ENCODE results near the gene CADM2.

CADM2 gene

DNA sequence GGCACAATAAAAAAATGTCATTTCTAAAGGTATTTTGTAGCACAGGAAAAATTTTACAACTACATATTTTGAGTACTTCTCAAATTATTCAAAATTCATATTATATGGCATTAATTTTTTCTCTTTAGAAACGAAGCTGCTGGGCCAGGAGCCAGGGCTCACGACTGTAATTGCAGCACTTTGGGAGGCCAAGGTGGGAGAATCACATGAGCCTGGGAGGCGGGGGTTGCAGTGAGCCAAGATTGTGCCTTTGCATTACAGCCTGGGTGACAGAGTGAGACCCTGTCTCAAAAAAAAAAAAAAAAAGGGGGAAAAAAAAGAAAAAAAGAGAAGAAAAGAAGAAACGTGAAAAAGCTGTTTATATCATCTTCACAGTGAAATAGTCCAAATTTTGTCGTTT, 62.0 kb downstream of the CADM2 start:
- no peak overlapping the region for H3K27ac ChIP-seq
- H3K27me3 ChIP-seq: no peaks in the 10 kb centered on the region
- no peaks in the 10 kb centered on the region for H3K9me3 ChIP-seq
- no peaks in the 10 kb centered on the region for H3K36me3 ChIP-seq
- TF ChIP-seq, protein P1, sequence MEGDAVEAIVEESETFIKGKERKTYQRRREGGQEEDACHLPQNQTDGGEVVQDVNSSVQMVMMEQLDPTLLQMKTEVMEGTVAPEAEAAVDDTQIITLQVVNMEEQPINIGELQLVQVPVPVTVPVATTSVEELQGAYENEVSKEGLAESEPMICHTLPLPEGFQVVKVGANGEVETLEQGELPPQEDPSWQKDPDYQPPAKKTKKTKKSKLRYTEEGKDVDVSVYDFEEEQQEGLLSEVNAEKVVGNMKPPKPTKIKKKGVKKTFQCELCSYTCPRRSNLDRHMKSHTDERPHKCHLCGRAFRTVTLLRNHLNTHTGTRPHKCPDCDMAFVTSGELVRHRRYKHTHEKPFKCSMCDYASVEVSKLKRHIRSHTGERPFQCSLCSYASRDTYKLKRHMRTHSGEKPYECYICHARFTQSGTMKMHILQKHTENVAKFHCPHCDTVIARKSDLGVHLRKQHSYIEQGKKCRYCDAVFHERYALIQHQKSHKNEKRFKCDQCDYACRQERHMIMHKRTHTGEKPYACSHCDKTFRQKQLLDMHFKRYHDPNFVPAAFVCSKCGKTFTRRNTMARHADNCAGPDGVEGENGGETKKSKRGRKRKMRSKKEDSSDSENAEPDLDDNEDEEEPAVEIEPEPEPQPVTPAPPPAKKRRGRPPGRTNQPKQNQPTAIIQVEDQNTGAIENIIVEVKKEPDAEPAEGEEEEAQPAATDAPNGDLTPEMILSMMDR (IDR thresholded peaks at IDR 0.05): no peak
- no peaks in the 10 kb centered on the region for H3K4me1 ChIP-seq (ENCODE audit: control insufficient read depth in 1 of 2, insufficient read depth in 1 of 2, low read depth in 1 of 2, low read length in 1 of 2)
- no peak overlapping the region for H3K4me3 ChIP-seq (ENCODE audit: low read depth in 1 of 2, low read length in 1 of 2)

DNA sequence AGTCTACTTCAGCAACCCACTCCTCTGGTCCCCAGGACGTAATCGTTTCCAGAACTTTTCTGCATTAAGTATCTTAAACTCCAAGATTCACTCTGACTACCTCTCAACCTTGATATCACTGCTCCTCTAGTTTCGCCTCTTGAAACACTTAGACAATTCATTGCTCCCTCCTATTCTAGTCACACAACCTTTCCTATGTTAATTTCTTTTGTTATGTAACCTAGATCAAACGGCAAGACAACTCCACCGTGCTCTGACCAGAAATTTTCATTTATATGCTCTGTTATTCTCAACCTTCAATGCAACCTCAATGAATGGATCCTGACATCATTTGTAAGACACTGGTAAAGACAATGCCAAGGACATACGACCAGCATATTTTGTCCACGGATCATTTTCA, 71.3 kb downstream of the CADM2 start:
- Histone ChIP-seq H3K4me1 (ENCODE audit: control insufficient read depth in 1 of 2, insufficient read depth in 1 of 2, low read depth in 1 of 2, low read length in 1 of 2) (no peaks in the 10 kb centered on the region), H3K4me3 (ENCODE audit: low read depth in 1 of 2, low read length in 1 of 2) (no peak overlapping the region)

DNA sequence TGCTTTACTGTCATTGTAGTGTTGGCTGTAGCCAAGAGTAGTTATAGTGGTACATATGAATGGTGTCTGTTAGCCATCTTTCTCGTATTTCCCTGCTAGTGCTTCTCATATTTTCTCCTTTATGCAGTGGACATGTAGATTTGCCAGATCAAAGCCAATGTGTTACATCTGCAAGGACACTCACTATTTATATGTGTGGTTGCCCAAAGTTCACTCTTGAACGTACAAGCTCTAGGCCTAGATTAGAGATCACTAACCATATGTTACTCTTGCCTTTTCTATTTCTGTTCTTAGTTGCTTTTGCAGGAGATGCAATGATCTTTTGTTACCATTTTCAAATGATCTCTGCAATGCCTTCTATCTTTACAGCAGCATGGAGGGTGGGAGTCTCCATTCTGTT, 78.4 kb downstream of the CADM2 start:
- H3K9me3 ChIP-seq: no peaks in the 10 kb centered on the region
- no peak overlapping the region for H3K4me3 ChIP-seq (ENCODE audit: low read depth in 1 of 2, low read length in 1 of 2)
- H3K27ac ChIP-seq: no peak overlapping the region
- H3K27me3 ChIP-seq: no peaks in the 10 kb centered on the region
- no peaks in the 10 kb centered on the region for H3K4me1 ChIP-seq (ENCODE audit: control insufficient read depth in 1 of 2, insufficient read depth in 1 of 2, low read depth in 1 of 2, low read length in 1 of 2)
- TF ChIP-seq, protein P1 (IDR thresholded peaks at IDR 0.05): no peak
- H3K36me3 ChIP-seq: no peaks in the 10 kb centered on the region

More for the DNA sequence above, 71.3 kb downstream of the CADM2 start:
- Histone ChIP-seq H3K27ac (no peak overlapping the region), H3K36me3 (no peaks in the 10 kb centered on the region), H3K9me3 (no peaks in the 10 kb centered on the region), H3K27me3 (no peaks in the 10 kb centered on the region)
- TF ChIP-seq, protein P1 (IDR thresholded peaks at IDR 0.05): no peak

DNA sequence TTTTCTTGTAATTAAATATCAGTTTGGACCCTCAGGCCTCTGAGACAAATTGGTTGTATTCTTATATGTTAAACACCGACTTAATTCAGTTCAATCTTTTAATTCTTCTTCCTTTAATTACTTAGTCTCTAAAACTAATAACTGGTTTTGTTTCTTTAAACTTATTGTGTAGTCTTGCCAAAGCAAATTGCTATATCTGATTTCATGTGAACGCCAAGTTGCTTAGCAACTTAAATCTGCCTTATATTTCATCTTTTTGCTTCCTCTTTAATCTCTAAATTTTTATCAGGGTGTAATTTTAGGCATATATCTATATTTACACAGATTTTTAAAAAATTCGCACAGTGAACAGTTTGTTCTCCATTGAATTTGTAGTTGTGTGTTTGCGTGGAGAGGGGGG, 82.2 kb downstream of the CADM2 start:
- TF ChIP-seq, protein P1 (IDR thresholded peaks at IDR 0.05): no peak
- no peak overlapping the region for H3K4me3 ChIP-seq (ENCODE audit: low read depth in 1 of 2, low read length in 1 of 2)
- no peaks in the 10 kb centered on the region for H3K36me3 ChIP-seq
- H3K27me3 ChIP-seq: no peaks in the 10 kb centered on the region
- no peaks in the 10 kb centered on the region for H3K4me1 ChIP-seq (ENCODE audit: control insufficient read depth in 1 of 2, insufficient read depth in 1 of 2, low read depth in 1 of 2, low read length in 1 of 2)
- no peak overlapping the region for H3K27ac ChIP-seq
- H3K9me3 ChIP-seq: no peaks in the 10 kb centered on the region

DNA sequence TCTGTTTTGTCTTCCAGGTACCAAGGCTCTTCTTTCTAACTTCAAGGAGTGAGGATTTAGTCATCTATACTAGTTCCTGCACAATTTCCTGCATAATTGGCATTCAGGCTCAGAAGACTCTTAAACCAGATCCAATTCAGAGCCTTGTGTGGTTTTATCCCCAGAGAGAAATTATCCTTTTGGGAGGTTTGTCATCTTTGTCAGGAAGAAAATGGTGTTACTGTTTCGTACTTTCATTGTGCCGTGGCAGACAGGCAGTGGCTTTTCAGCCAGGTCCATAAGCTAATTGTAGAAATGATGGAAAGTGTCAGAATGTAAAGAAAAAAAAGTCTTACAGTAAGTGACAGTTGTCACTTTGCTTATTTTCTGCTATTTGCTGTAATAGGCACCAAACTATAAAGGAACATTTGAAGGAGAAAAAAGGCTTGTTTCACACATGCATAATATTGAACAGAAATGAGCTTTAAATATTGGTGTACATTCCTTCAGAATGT, 82.8 kb downstream of the CADM2 start:
- H3K36me3 ChIP-seq: no peaks in the 10 kb centered on the region
- H3K4me1 ChIP-seq (ENCODE audit: control insufficient read depth in 1 of 2, insufficient read depth in 1 of 2, low read depth in 1 of 2, low read length in 1 of 2): no peaks in the 10 kb centered on the region
- no peaks in the 10 kb centered on the region for H3K27me3 ChIP-seq
- TF ChIP-seq, protein P1 (IDR thresholded peaks at IDR 0.05): no peak
- H3K9me3 ChIP-seq: no peaks in the 10 kb centered on the region
- H3K4me3 ChIP-seq (ENCODE audit: low read depth in 1 of 2, low read length in 1 of 2): no peak overlapping the region
- no peak overlapping the region for H3K27ac ChIP-seq

DNA sequence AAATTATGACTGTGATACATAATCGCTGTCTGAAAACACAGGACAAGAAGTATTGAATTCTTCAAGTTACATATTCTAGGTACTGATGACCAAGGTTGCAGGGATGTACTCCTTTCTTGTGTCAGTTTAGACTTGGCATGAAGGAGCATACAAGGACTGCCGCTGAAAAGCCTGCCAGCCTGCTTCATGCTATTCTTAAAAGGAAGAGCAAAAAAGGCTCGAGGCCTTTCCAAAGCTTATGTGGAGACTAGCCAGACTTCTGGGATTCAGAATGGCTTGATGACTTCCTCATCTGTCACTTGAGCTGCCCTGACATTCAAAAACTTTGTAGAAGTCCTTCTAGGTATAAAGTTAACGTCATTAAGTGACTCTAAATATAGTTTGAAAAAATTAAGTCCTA, 92.0 kb downstream of the CADM2 start:
- no peaks in the 10 kb centered on the region for H3K9me3 ChIP-seq
- no peaks in the 10 kb centered on the region for H3K4me1 ChIP-seq (ENCODE audit: control insufficient read depth in 1 of 2, insufficient read depth in 1 of 2, low read depth in 1 of 2, low read length in 1 of 2)

More for the DNA sequence above, 92.0 kb downstream of the CADM2 start:
- TF ChIP-seq, protein P1 (IDR thresholded peaks at IDR 0.05): no peak
- no peaks in the 10 kb centered on the region for H3K27me3 ChIP-seq
- H3K4me3 ChIP-seq (ENCODE audit: low read depth in 1 of 2, low read length in 1 of 2): no peak overlapping the region
- H3K27ac ChIP-seq: no peak overlapping the region
- H3K36me3 ChIP-seq: no peaks in the 10 kb centered on the region

Measured in neutrophil (primary cell).